HepG2 (cell line): ENCODE results near the gene POLR2F. TPM values are rescaled to one million over a fixed set of nuclear protein-coding genes. Genes with fewer than 3 reads are reported as not detected.

Experiments used
- ATAC-seq: fragments of 200-7000 bp; cut with Tn5 transposase; 3 replicates; pipeline ENCODE4 v1.9.1; 2020; ENCODE audit warnings: mild to moderate bottlenecking, moderate library complexity
- BruUV-seq: library from RNA; stranded (reverse); fragments of 400-500 nt; replicated peaks from 2 replicates; lab custom pipeline; 2021; lab: Mats Ljungman, UMichigan
- CTCF ChIA-PET: fragments of 300-600 bp; formaldehyde crosslinking; extraction: SDS; loops from one replicate; lab custom pipeline; 2021; ENCODE audit warnings: low total read pairs, inconsistent platforms, low intra/inter-chr PET ratio; lab: Yijun Ruan, JAX
- POLR2A ChIA-PET: fragments of 350-600 bp; sonication (Branson Sonifier 250); formaldehyde crosslinking; loops from one replicate; lab custom pipeline; 2020; ENCODE audit warnings: antibody characterized with exemption, inconsistent platforms; lab: Yijun Ruan, JAX
- DNase-seq: peaks from one replicate; pipeline ENCODE4 v3.0.0-alpha.2; 2015; ENCODE audit warnings: low spot score
- FAIRE-seq: peaks from 3 replicates; lab custom pipeline; 2011; peaks lifted over from hg19 to GRCh38; lab: Jason Lieb, UNC
- H2AFZ ChIP-seq: one replicate; pipeline ENCODE4 v1.6.1; 2011; ENCODE audit warnings: low read length, inconsistent platforms
- H3K27ac ChIP-seq: fragments of 300-600 bp; 3 replicates; pipeline ENCODE4 v1.8.0; 2011; ENCODE audit warnings: mixed run types, mild to moderate bottlenecking, mixed read lengths, low read length, inconsistent platforms; ENCODE audit not compliant: insufficient read depth; ENCODE audit errors: extremely low read length
- H3K27me3 ChIP-seq, 2 experiments: fragments of 200-600 bp in 1 of 2; 2 replicates in 1 of 2; 3 replicates in 1 of 2; pipeline versions ENCODE4 v1.6.0 to v1.8.0; 2011; ENCODE audit warnings: low read length in 2 of 2, mild to moderate bottlenecking in 2 of 2, moderate library complexity in 2 of 2, inconsistent platforms in 1 of 2; ENCODE audit not compliant: insufficient read depth in 2 of 2, control insufficient read depth in 1 of 2
- H3K36me3 ChIP-seq, 2 experiments: fragments of 200-600 bp in 1 of 2; replicated peaks in 1 of 2; 2 replicates in 1 of 2; 3 replicates in 1 of 2; pipeline versions ENCODE4 v1.5.1 to v1.8.0; 2011; ENCODE audit warnings: low read length in 2 of 2, inconsistent platforms in 1 of 2; ENCODE audit not compliant: insufficient read depth in 2 of 2, control insufficient read depth in 1 of 2
- H3K4me1 ChIP-seq: 2 replicates; pipeline ENCODE4 v1.5.1; 2012; ENCODE audit warnings: low read length, inconsistent platforms; ENCODE audit not compliant: insufficient read depth
- H3K4me2 ChIP-seq: 2 replicates; pipeline ENCODE4 v1.6.0; 2011; ENCODE audit warnings: low read depth, low read length, inconsistent platforms
- H3K4me3 ChIP-seq, 3 experiments: fragments of 200-600 bp in 1 of 3; sonication (generic), shearing (Covaris generic) in 1 of 3; replicated peaks in 1 of 3; 2 replicates each; pipeline ENCODE4 v1.5.1; 2011 to 2016; ENCODE audit warnings: low read length in 3 of 3, inconsistent platforms in 2 of 3, low read depth in 2 of 3, mild to moderate bottlenecking in 2 of 3, control low read depth in 1 of 3, mixed read lengths in 1 of 3; ENCODE audit not compliant: insufficient read depth in 1 of 3
- H3K79me2 ChIP-seq: one replicate; pipeline ENCODE4 v1.6.1; 2011; ENCODE audit warnings: low read length, inconsistent platforms; ENCODE audit not compliant: insufficient read depth
- H3K9ac ChIP-seq: 2 replicates; pipeline ENCODE4 v1.6.0; 2011; ENCODE audit warnings: mild to moderate bottlenecking, low read depth, low read length, inconsistent platforms; ENCODE audit not compliant: insufficient read depth
- H3K9me3 ChIP-seq: 2 replicates; pipeline ENCODE4 v1.5.1; 2012; ENCODE audit warnings: mild to moderate bottlenecking, low read length
- H4K20me1 ChIP-seq: 2 replicates; pipeline ENCODE4 v1.6.0; 2011; ENCODE audit warnings: inconsistent platforms, mild to moderate bottlenecking, low read length, moderate library complexity; ENCODE audit not compliant: insufficient read depth
- ARNT2 ChIP-seq: sonication (generic); formaldehyde crosslinking; IDR thresholded peaks from 2 replicates; pipeline ENCODE4 v1.8.0; 2022; ENCODE audit warnings: mild to moderate bottlenecking, low read depth, missing genetic modification reagents, moderate library complexity
- DR1 ChIP-seq: sonication (generic); formaldehyde crosslinking; IDR thresholded peaks from 2 replicates; pipeline ENCODE4 v1.8.0; 2021; ENCODE audit warnings: mild to moderate bottlenecking, missing genetic modification reagents, inconsistent platforms
- GMEB1 ChIP-seq: sonication (generic); formaldehyde crosslinking; IDR thresholded peaks from 2 replicates; pipeline ENCODE4 v1.5.1; 2020; ENCODE audit warnings: missing genetic modification reagents, mild to moderate bottlenecking, borderline replicate concordance
- RERE ChIP-seq: IDR thresholded peaks from 2 replicates; pipeline ENCODE4 v1.6.1; 2016; ENCODE audit warnings: low read depth, missing genetic modification reagents, missing compliant biosample characterization
- RXRB ChIP-seq: IDR thresholded peaks from 2 replicates; pipeline ENCODE4 v1.6.1; 2016; ENCODE audit warnings: borderline replicate concordance, missing genetic modification reagents, missing compliant biosample characterization
- SSRP1 ChIP-seq: IDR thresholded peaks from 2 replicates; pipeline ENCODE4 v1.6.1; 2016; ENCODE audit warnings: control low read depth
- UBTF ChIP-seq: sonication (generic); formaldehyde crosslinking; IDR thresholded peaks from 2 replicates; pipeline ENCODE4 v1.4.0; 2020; ENCODE audit warnings: mild to moderate bottlenecking, missing genetic modification reagents
- ZNF24 ChIP-seq: fragments of 450-650 bp; IDR thresholded peaks from 2 replicates; pipeline ENCODE4 v1.6.1; 2017; ENCODE audit warnings: antibody characterized with exemption, mild to moderate bottlenecking
- ZNF580 ChIP-seq: IDR thresholded peaks from 2 replicates; pipeline ENCODE4 v1.6.1; 2016; ENCODE audit warnings: low read depth, borderline replicate concordance
- ZNF713 ChIP-seq: sonication (generic); formaldehyde crosslinking; IDR thresholded peaks from 2 replicates; pipeline ENCODE4 v1.4.0; 2020; ENCODE audit warnings: mild to moderate bottlenecking, missing genetic modification reagents
- ZSCAN20 ChIP-seq: sonication (generic); formaldehyde crosslinking; IDR thresholded peaks from 2 replicates; pipeline ENCODE4 v1.4.0; 2020; ENCODE audit warnings: missing genetic modification reagents, mild to moderate bottlenecking, borderline replicate concordance
- ZSCAN25 ChIP-seq: sonication (generic); formaldehyde crosslinking; IDR thresholded peaks from 2 replicates; pipeline ENCODE4 v1.8.0; 2022; ENCODE audit warnings: mild to moderate bottlenecking, missing genetic modification reagents
- ZZZ3 ChIP-seq: sonication (generic); formaldehyde crosslinking; IDR thresholded peaks from 2 replicates; pipeline ENCODE4 v1.4.0; 2020; ENCODE audit warnings: missing genetic modification reagents, mild to moderate bottlenecking, borderline replicate concordance
- WGBS: methylation state at CpG from one replicate; pipeline ENCODE4 v1.1.6; 2017; ENCODE audit warnings: low lambda C conversion rate; 5-methylcytosine and 5-hydroxymethylcytosine counted together
- in situ Hi-C: cut with HindIII; loops from 2 replicates; pipeline ENCODE4 v1.10.0; 2017; ENCODE audit warnings: low pct_unique_long_range_greater_than_20kb; ENCODE audit not compliant: extremely low pct_ligation_motif_present
- intact Hi-C: fragments of 100-400 bp; cut with micrococcal nuclease; formaldehyde crosslinking; loops from one replicate; pipeline ENCODE4 v1.10.0; 2022; ENCODE audit not compliant: unreplicated experiment
- polyA plus RNA-seq, 8 experiments: library from polyadenylated mRNA; depleted of rRNA in 3 of 8; stranded (reverse) in 7 of 8; unstranded in 1 of 8; fragments of >200 nt; fragmentation: Illumina TruSeq in 4 of 8; extraction: Trizol in 4 of 8; gene quantifications; 2 replicates each; pipeline versions ENCODE4 v1.2.1 to v1.2.3, GENCODE V29; 2011 to 2016; ENCODE audit warnings: low read depth in 4 of 8, missing spikeins in 1 of 8, mixed read lengths in 1 of 8; ENCODE audit not compliant: insufficient read depth in 1 of 8
- total RNA-seq, 5 experiments: library from RNA; depleted of rRNA; stranded (reverse); fragments of >200 nt; fragmentation: Illumina TruSeq; extraction: Trizol; gene quantifications; 2 replicates each; pipeline ENCODE4 v1.2.3, GENCODE V29; 2016; ENCODE audit warnings: low read depth in 1 of 5

POLR2F gene
- total and polyA plus RNA-seq, 2 of the 13 experiments (the other 11 are each of a cell fraction or from before 2014, with no cell fraction given): 135 to 158 TPM

- no peak for ATAC-seq
- Histone ChIP-seq H3K9ac (no peak overlapping the region), H3K4me3 (no peak overlapping the region)
- FAIRE-seq: no peak
- TF ChIP-seq ZNF580 (CRISPR knock-in tag): no peak
- TF ChIP-seq RXRB (CRISPR knock-in tag): no peak
- no peak for TF ChIP-seq ZZZ3
- no peak for TF ChIP-seq DR1 (CRISPR knock-in tag)
- no peak for TF ChIP-seq ZSCAN20 (CRISPR knock-in tag)
- TF ChIP-seq ARNT2: no peak
- TF ChIP-seq SSRP1 (CRISPR knock-in tag): no peak
- no peak for TF ChIP-seq RERE (CRISPR knock-in tag)
- no peak for TF ChIP-seq UBTF
- TF ChIP-seq ZNF24: no peak
- no peak for TF ChIP-seq GMEB1 (CRISPR knock-in tag)
- no peak for TF ChIP-seq ZNF713 (CRISPR knock-in tag)
- TF ChIP-seq ZSCAN25: no peak
- TF ChIP-seq, all 625 proteins: peak for 0
- no peaks in the 10 kb centered on the region; the same call in 1 of the 2 replicates for H3K4me1 ChIP-seq
- no TSS peak for BruUV-seq
- H3K27ac ChIP-seq: no peak overlapping the region
- no peaks in the 10 kb centered on the region for H4K20me1 ChIP-seq
- ChIA-PET POLR2A (no interaction called here), CTCF (no interaction called here)
- H3K36me3 ChIP-seq: peaks cover 9 to 35% of the 10 kb centered on the region in 2 experiments; a peak in 4 of 5 replicates
- H3K79me2 ChIP-seq: no peaks in the 10 kb centered on the region
- no peaks in the 10 kb centered on the region for H3K9me3 ChIP-seq
- in situ Hi-C loops (no loop called here), intact Hi-C loops (no loop called here)
- 87% methylated on average over 5 of the region's 5 CpGs for WGBS
- H3K4me2 ChIP-seq: no peak overlapping the region
- H3K27me3 ChIP-seq: no peaks in the 10 kb centered on the region
- no peak for DNase-seq
- H2AFZ ChIP-seq: no peak overlapping the region
Observed at GRCh38 chr22:37920126-37920525, 33.4 kb upstream of the POLR2F start.
